Prostate gland (tissue), 2 donors: ENCODE results near the gene SMIM35.

Source experiments
- POLR2A ChIP-seq: fragments of 450-650 bp; IDR thresholded peaks from one replicate; pipeline ENCODE4 v1.6.1; 2016; ENCODE audit warnings: antibody characterized with exemption, mild to moderate bottlenecking
- POLR2AphosphoS5 ChIP-seq: sonication (generic); formaldehyde crosslinking; IDR thresholded peaks from one replicate; pipeline ENCODE4 v1.6.1; 2017; ENCODE audit warnings: antibody characterized with exemption
- TF ChIP-seq, protein P1 (sequence below), 4 experiments: fragments of 200-600 bp in 2 of 4; fragments of 450-650 bp in 2 of 4; sonication (generic) in 2 of 4; IDR thresholded peaks; 1 replicate in 3 of 4; 2 replicates in 1 of 4; pipeline ENCODE4 v1.5.1; 2016 to 2019; ENCODE audit warnings: antibody characterized with exemption in 4 of 4, mild to moderate bottlenecking in 2 of 4, moderate library complexity in 2 of 4

DNA sequence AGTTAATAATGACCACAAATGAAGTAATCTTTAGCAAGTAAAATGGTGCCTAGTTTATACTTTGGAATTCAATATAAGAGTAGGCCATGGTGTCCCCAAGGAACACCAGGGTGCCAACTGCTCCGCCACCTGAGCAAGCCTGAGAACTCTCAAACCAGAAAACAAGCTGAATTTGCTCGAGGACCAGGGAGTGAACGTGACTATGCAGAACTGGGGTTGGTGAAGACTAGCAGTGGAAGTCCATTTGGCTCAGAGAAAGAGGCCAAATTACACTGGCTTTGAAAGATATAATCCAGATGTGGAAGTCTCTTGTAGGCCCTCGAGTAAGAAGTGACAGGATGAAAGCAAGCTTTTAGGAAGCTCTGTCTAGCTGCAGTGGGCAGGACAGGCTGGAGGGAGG lies 8.7 kb upstream of the SMIM35 start:
- TF ChIP-seq POLR2A: no peak
- TF ChIP-seq POLR2AphosphoS5: no peak
- TF ChIP-seq, protein P1, sequence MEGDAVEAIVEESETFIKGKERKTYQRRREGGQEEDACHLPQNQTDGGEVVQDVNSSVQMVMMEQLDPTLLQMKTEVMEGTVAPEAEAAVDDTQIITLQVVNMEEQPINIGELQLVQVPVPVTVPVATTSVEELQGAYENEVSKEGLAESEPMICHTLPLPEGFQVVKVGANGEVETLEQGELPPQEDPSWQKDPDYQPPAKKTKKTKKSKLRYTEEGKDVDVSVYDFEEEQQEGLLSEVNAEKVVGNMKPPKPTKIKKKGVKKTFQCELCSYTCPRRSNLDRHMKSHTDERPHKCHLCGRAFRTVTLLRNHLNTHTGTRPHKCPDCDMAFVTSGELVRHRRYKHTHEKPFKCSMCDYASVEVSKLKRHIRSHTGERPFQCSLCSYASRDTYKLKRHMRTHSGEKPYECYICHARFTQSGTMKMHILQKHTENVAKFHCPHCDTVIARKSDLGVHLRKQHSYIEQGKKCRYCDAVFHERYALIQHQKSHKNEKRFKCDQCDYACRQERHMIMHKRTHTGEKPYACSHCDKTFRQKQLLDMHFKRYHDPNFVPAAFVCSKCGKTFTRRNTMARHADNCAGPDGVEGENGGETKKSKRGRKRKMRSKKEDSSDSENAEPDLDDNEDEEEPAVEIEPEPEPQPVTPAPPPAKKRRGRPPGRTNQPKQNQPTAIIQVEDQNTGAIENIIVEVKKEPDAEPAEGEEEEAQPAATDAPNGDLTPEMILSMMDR (IDR thresholded peaks at IDR 0.05): no peak
